ENCODE results near the gene LYL1.

LYL1 gene

GRCh38 chr19:13068085-13068846 is 34.4 kb downstream of the LYL1 start:
- in situ Hi-C loops (cut with MboI; ENCODE audit: low pct_unique_long_range_greater_than_20kb, low sequenced_read_pairs, unreplicated experiment) = no loop called here
- no peak for DNase-seq (ENCODE audit: low spot score)
- no peak for TF ChIP-seq CTCF (IDR thresholded peaks at IDR 0.05; ENCODE audit: extremely low read depth, insufficient read depth, missing control alignments)

- in situ Hi-C loops (cut with MboI; ENCODE audit: low pct_unique_long_range_greater_than_20kb, low sequenced_read_pairs, unreplicated experiment) = no loop called here
- TF ChIP-seq CTCF (IDR thresholded peaks at IDR 0.05; ENCODE audit: extremely low read depth, insufficient read depth, missing control alignments) = no peak
- DNase-seq (ENCODE audit: low spot score) = no peak
Observed at GRCh38 chr19:13066933-13067807, 35.5 kb downstream of the LYL1 start.

- no peak for DNase-seq (ENCODE audit: low spot score)
Observed at GRCh38 chr19:13066226-13066625, 36.4 kb downstream of the LYL1 start.

GRCh38 chr19:13064092-13064489 is 38.6 kb downstream of the LYL1 start:
- no peak for TF ChIP-seq CTCF (IDR thresholded peaks at IDR 0.05; ENCODE audit: extremely low read depth, insufficient read depth, missing control alignments)
- in situ Hi-C loops (cut with MboI; ENCODE audit: low pct_unique_long_range_greater_than_20kb, low sequenced_read_pairs, unreplicated experiment) = no loop called here
- no peak for DNase-seq (ENCODE audit: low spot score)

More at GRCh38 chr19:13066226-13066625, 36.4 kb downstream of the LYL1 start:
- TF ChIP-seq CTCF (IDR thresholded peaks at IDR 0.05; ENCODE audit: extremely low read depth, insufficient read depth, missing control alignments) = no peak
- in situ Hi-C loops (cut with MboI; ENCODE audit: low pct_unique_long_range_greater_than_20kb, low sequenced_read_pairs, unreplicated experiment) = no loop called here

GRCh38 chr19:13063461-13064091 is 39.1 kb downstream of the LYL1 start:
- in situ Hi-C loops (cut with MboI; ENCODE audit: low pct_unique_long_range_greater_than_20kb, low sequenced_read_pairs, unreplicated experiment) = no loop called here
- no peak for DNase-seq (ENCODE audit: low spot score)
- TF ChIP-seq CTCF (IDR thresholded peaks at IDR 0.05; ENCODE audit: extremely low read depth, insufficient read depth, missing control alignments) = no peak

- DNase-seq (ENCODE audit: low spot score) = no peak
- TF ChIP-seq CTCF (IDR thresholded peaks at IDR 0.05; ENCODE audit: extremely low read depth, insufficient read depth, missing control alignments) = no peak
- in situ Hi-C loops (cut with MboI; ENCODE audit: low pct_unique_long_range_greater_than_20kb, low sequenced_read_pairs, unreplicated experiment) = no loop called here
Observed at GRCh38 chr19:13062317-13062716, 40.3 kb downstream of the LYL1 start.

Measured in GM13977 (cell line).